ENCODE data around the gene PAH.

DNA sequence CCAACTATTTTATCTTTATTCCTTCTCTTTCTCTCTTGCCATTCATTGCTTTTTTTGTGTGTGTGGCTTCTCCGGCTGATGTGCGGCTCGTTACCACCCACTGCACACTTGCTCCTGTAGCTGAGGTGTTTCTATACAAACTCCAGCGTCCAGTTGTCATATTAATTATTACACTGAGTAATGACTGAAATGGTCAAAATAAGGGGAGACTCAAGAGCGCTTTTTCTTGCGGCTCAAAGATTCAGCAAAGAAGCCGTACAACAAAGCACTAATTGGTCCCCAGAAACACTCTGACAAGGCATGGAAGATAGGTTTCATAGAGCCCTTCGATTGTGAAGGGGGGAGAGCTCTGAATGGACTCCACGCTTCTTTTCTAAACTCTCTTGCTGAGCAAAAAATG, 34.8 kb upstream of the PAH start:
- TF ChIP-seq POLR2A (IDR thresholded peaks at IDR 0.05) = no peak
- TF ChIP-seq, protein P1, sequence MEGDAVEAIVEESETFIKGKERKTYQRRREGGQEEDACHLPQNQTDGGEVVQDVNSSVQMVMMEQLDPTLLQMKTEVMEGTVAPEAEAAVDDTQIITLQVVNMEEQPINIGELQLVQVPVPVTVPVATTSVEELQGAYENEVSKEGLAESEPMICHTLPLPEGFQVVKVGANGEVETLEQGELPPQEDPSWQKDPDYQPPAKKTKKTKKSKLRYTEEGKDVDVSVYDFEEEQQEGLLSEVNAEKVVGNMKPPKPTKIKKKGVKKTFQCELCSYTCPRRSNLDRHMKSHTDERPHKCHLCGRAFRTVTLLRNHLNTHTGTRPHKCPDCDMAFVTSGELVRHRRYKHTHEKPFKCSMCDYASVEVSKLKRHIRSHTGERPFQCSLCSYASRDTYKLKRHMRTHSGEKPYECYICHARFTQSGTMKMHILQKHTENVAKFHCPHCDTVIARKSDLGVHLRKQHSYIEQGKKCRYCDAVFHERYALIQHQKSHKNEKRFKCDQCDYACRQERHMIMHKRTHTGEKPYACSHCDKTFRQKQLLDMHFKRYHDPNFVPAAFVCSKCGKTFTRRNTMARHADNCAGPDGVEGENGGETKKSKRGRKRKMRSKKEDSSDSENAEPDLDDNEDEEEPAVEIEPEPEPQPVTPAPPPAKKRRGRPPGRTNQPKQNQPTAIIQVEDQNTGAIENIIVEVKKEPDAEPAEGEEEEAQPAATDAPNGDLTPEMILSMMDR (IDR thresholded peaks at IDR 0.05) = no peak
